OCI-LY3 (cell line): ENCODE results near the gene KANK4.

ENCODE experiments used
- H2AFZ ChIP-seq: fragments of 200-600, 300-600 bp; shearing (Covaris generic); 2 replicates; pipeline ENCODE4 v1.6.0; 2014; ENCODE audit warnings: antibody characterized with exemption, low read depth, low read length
- H3K27ac ChIP-seq: fragments of 200-600, 300-600 bp; sonication (generic); 2 replicates; pipeline ENCODE4 v1.5.1; 2014; ENCODE audit warnings: mild to moderate bottlenecking, low read length, moderate library complexity, mixed read lengths
- H3K27me3 ChIP-seq: fragments of 200-600, 300-600 bp; sonication (generic); 2 replicates; pipeline ENCODE4 v1.6.1; 2014; ENCODE audit warnings: low read depth, low read length, mixed read lengths
- H3K36me3 ChIP-seq: fragments of 200-600, 300-600 bp; sonication (generic); replicated peaks from 2 replicates; pipeline ENCODE3; 2014; ENCODE audit warnings: low read depth, low read length, mixed read lengths
- H3K4me1 ChIP-seq: fragments of 300-600, 200-600 bp; sonication (generic); 2 replicates; pipeline ENCODE4 v1.6.1; 2014; ENCODE audit warnings: low read length, mixed read lengths
- H3K4me2 ChIP-seq: fragments of 200-600, 300-600 bp; sonication (generic); 2 replicates; pipeline ENCODE4 v1.6.1; 2014; ENCODE audit warnings: low read length, mixed read lengths
- H3K4me3 ChIP-seq: fragments of 300-600, 200-600 bp; sonication (generic); 2 replicates; pipeline ENCODE4 v1.5.1; 2014; ENCODE audit warnings: antibody characterized with exemption, mild to moderate bottlenecking, low read length, moderate library complexity
- H3K79me2 ChIP-seq: fragments of 300-600, 200-600 bp; shearing (Covaris generic); 2 replicates; pipeline ENCODE4 v1.6.1; 2014; ENCODE audit warnings: mild to moderate bottlenecking, low read length, mixed read lengths
- H3K9ac ChIP-seq: fragments of 300-600, 200-600 bp; shearing (Covaris generic); 2 replicates; pipeline ENCODE4 v1.6.0; 2014; ENCODE audit warnings: mild to moderate bottlenecking, low read length, moderate library complexity
- H3K9me3 ChIP-seq: fragments of 200-600, 300-600 bp; shearing (Covaris generic); 2 replicates; pipeline ENCODE4 v1.6.1; 2014; ENCODE audit warnings: low read length, mixed read lengths; ENCODE audit not compliant: insufficient read depth
- H4K20me1 ChIP-seq: fragments of 200-600, 300-600 bp; sonication (generic); 2 replicates; pipeline ENCODE4 v1.6.1; 2016; ENCODE audit warnings: low read length, mixed read lengths; ENCODE audit not compliant: insufficient read depth
- EZH2phosphoT487 ChIP-seq: fragments of 200-600 bp; shearing (Covaris generic); IDR thresholded peaks from 2 replicates; pipeline ENCODE4 v1.6.1; 2018; ENCODE audit warnings: antibody characterized with exemption, mixed run types, low read depth
- TF ChIP-seq, protein P1 (sequence below): fragments of 200-600, 300-600 bp; sonication (generic); IDR thresholded peaks from 2 replicates; pipeline ENCODE4 v1.5.1; 2014; ENCODE audit warnings: antibody characterized with exemption, low read length, low read depth

KANK4 gene

DNA sequence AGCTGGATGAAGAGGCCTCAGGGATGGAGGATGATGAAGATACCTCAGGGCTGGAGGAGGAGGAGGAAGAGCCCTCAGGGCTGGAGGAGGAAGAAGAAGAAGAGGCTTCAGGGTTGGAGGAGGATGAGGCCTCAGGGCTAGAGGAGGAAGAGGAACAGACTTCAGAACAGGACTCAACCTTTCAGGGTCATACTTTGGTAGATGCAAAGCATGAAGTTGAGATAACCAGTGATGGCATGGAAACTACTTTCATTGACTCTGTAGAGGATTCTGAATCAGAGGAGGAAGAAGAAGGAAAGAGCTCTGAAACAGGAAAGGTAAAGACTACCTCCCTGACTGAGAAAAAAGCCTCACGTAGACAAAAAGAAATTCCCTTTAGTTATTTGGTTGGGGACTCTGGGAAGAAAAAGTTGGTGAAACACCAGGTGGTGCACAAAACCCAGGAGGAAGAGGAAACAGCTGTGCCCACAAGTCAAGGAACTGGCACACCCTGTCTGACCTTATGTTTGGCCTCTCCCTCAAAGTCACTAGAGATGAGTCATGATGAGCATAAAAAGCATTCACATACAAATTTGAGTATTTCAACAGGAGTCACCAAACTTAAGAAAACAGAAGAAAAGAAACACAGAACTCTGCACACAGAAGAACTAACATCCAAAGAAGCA is 109.2 kb downstream of the KANK4 start:
- H3K36me3 ChIP-seq = no peaks in the 10 kb centered on the region
- no peaks in the 10 kb centered on the region for H4K20me1 ChIP-seq
- no peaks in the 10 kb centered on the region for H3K9me3 ChIP-seq
- no peaks in the 10 kb centered on the region for H3K27me3 ChIP-seq
- no peak overlapping the region for H2AFZ ChIP-seq
- H3K79me2 ChIP-seq = no peaks in the 10 kb centered on the region
- H3K4me1 ChIP-seq = no peaks in the 10 kb centered on the region
- no peak overlapping the region for H3K4me3 ChIP-seq
- H3K4me2 ChIP-seq = no peak overlapping the region
- no peak overlapping the region for H3K27ac ChIP-seq
- H3K9ac ChIP-seq = no peak overlapping the region
- TF ChIP-seq EZH2phosphoT487 = no peak
- TF ChIP-seq, protein P1, sequence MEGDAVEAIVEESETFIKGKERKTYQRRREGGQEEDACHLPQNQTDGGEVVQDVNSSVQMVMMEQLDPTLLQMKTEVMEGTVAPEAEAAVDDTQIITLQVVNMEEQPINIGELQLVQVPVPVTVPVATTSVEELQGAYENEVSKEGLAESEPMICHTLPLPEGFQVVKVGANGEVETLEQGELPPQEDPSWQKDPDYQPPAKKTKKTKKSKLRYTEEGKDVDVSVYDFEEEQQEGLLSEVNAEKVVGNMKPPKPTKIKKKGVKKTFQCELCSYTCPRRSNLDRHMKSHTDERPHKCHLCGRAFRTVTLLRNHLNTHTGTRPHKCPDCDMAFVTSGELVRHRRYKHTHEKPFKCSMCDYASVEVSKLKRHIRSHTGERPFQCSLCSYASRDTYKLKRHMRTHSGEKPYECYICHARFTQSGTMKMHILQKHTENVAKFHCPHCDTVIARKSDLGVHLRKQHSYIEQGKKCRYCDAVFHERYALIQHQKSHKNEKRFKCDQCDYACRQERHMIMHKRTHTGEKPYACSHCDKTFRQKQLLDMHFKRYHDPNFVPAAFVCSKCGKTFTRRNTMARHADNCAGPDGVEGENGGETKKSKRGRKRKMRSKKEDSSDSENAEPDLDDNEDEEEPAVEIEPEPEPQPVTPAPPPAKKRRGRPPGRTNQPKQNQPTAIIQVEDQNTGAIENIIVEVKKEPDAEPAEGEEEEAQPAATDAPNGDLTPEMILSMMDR = no peak

DNA sequence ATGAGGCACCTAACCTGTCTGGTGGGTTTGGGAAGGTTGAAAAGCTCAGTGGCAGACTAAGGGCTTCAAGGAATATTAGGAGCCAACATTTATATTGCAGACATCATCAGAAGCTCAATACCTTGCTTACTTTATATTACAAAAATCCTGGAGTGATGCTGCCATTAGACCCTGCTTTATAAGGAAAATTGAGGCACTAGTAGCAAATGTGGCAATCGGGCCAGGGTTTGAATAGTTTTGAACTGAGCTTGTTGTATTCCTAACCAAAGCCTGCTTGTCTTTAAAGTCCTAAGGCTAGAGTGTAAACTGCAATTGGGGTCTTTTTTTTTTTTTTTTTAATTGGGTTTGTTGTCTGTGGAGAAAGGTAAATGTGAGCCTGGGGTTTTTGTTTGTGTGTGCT is 110.3 kb downstream of the KANK4 start:
- Histone ChIP-seq H3K27me3 (no peaks in the 10 kb centered on the region), H3K27ac (no peak overlapping the region), H3K4me1 (no peaks in the 10 kb centered on the region), H2AFZ (no peak overlapping the region), H3K79me2 (no peaks in the 10 kb centered on the region), H4K20me1 (no peaks in the 10 kb centered on the region), H3K4me2 (no peak overlapping the region), H3K4me3 (no peak overlapping the region), H3K36me3 (no peaks in the 10 kb centered on the region), H3K9me3 (no peaks in the 10 kb centered on the region), H3K9ac (no peak overlapping the region)
- TF ChIP-seq EZH2phosphoT487 = no peak

DNA sequence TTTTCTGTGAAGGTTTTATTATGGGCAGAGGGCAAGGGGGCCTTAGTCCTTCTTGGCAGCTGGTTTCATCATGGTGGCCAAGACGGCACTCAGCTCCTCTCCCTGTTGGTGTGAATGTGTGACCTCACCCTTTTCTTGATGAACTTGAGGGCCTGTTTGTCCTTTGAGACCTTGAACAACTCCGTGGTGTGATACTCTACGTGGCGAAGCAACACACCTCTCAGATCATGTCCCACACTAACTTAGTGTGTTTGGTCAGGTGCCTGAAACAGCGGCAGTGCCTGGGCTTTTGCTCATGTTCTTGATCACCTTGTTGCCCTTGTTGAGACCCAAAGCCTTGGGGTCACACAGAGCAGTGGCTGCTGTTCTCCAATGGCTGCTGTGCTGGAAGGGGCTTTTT is 111.1 kb downstream of the KANK4 start:
- no peaks in the 10 kb centered on the region for H3K79me2 ChIP-seq
- H3K9me3 ChIP-seq = no peaks in the 10 kb centered on the region
- TF ChIP-seq, protein P1 = no peak
- no peak for TF ChIP-seq EZH2phosphoT487
- no peak overlapping the region for H2AFZ ChIP-seq
- H3K36me3 ChIP-seq = no peaks in the 10 kb centered on the region
- no peaks in the 10 kb centered on the region for H3K4me1 ChIP-seq
- H3K4me3 ChIP-seq = no peak overlapping the region
- H3K27me3 ChIP-seq = no peaks in the 10 kb centered on the region
- no peak overlapping the region for H3K27ac ChIP-seq
- no peak overlapping the region for H3K4me2 ChIP-seq
- no peak overlapping the region for H3K9ac ChIP-seq
- H4K20me1 ChIP-seq = no peaks in the 10 kb centered on the region

DNA sequence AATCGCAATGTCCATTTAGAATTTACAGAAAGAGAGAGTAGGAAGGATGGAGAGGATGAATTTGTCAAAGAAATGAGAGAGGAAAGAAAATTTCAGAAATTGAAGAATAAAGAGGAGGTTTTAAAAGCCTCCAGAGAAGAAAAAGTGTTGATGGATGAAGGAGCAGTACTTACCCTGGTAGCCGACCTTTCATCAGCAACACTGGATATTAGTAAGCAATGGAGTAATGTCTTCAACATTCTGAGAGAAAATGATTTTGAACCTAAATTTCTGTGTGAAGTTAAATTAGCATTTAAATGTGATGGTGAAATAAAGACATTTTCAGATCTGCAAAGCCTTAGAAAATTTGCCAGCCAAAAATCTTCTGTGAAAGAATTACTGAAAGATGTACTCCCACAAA is 112.0 kb downstream of the KANK4 start:
- Histone ChIP-seq H3K4me3 (no peak overlapping the region), H3K36me3 (no peaks in the 10 kb centered on the region), H2AFZ (no peak overlapping the region), H3K79me2 (no peaks in the 10 kb centered on the region), H3K27ac (no peak overlapping the region), H3K9ac (no peak overlapping the region), H3K4me1 (no peaks in the 10 kb centered on the region), H3K4me2 (no peak overlapping the region), H3K27me3 (no peaks in the 10 kb centered on the region), H4K20me1 (no peaks in the 10 kb centered on the region), H3K9me3 (no peaks in the 10 kb centered on the region)
- TF ChIP-seq EZH2phosphoT487 = no peak
- TF ChIP-seq, protein P1 = no peak
